HG03469 (cell line): Measurements from ENCODE around the gene COG4.
"Not testable (repeated sequence)": the region's sequence is repeated elsewhere in the genome, so short reads cannot be mapped to it uniquely, and the experiment has no call there.

Source experiments
- ATAC-seq: cut with Tn5 transposase; IDR thresholded peaks from one replicate; pipeline ENCODE4 v1.9.1; 2021; ENCODE audit warnings: mild to moderate bottlenecking, moderate library complexity, moderate number of reproducible peaks; ENCODE audit not compliant: unreplicated experiment

COG4 gene

DNA sequence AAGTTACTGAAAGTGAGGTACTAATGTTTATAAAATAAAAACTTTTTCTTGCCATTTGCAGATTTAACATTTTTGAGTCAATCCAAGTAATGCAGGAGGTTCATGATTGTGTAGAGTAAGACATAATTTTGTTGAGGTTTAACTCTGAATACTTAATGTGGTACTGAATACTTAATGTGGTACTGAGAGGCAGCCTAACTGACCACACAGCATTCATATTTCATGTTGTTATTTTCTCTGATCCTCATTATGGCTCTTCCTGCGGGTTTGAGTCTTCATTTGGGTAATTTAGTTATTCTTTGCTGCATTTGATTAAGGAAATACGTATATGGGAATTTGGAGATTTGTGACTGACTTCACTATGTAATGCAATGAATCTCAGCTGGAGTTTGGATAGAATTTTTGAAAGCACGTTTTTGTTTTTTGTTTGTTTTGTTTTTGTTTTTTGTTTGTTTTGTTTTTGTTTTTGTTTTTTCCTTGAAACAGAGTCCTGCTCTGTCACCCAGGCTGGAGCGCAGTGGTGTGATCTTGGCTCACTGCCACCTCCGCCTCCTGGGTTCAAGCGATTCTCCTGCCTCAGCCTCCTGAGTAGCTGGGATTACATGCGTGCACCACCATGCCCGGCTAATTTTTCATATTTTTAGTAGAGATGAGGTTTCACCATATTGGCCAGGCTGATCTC, 4.1 kb upstream of the COG4 start:
- no peak for ATAC-seq

DNA sequence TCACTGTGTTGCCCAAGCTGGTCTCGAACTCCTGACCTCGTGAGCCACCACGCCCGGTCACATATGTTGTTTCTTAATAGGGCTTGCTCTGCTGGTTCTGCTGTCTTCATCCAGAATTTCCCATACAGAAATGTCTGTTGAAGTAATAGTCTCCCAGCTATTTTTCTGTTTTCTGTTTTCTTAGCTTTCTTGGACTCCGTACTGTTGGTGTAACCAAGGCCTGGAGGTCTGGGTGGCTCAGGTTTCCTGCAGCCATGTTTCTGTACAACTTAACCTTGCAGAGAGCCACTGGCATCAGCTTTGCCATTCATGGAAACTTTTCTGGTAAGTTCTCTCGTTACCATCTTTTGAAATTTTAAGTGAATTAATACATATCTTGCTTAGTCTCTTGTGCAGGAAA, 3.0 kb upstream of the COG4 start:
- ATAC-seq: no peak

DNA sequence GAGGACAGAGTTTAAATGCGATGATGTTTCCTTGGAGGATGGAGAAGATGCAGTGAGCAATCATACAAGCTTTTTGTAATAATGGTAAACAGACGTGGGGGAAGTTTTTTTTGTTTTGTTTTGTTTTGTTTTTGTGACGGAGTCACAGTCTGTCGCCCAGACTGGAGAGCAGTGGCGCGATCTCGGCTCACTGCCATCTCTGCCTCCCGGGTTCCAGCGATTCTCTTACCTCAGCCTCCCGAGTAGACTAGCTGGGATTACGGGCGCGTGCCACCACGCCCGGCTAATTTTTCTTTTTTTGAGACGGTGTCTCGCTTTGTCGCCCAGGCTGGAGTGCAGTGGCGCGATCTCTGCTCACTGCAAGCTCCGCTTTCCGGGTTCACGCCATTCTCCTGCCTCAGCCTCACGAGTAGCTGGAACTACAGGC, 1.1 kb upstream of the COG4 start:
- ATAC-seq: not testable (repeated sequence)

DNA sequence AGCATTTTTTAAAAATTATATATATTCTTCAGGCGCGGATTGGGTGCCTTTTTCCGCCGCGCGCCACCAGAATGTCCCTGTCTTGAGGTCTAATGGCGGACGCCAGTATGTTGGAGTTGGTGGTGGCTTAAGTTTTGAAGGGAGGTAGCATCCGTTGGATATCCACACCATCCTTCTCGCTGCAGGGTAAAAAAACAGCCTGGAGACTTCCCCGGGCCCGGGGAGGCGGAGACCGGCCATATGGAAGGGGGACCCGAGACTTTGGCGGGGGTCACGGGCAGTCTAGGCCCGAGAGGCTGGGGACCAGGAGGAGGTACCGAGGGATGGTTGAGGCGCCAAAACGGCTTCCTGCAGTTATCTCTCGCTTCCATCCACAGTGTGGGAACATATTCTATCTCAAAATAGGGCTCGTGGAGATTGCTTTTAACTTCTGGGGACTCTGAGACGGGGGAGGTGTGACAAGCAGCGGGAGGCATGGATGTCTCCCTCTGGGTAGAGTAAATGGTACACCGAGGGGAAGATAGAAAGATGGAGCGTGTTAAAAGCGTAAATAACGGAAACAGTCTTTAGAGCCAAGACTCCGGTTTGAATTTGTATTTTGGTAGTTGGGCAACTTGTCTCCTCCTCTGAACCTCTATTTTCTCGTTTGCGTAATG, 517 bp upstream of the COG4 start, which contains the start of gene SF3B3:
SF3B3 (plus strand) TSS at position 74 of the 656 bp plus-strand sequence. CDS start 2,841 bp downstream, outside the sequence.
- no peak for ATAC-seq

DNA sequence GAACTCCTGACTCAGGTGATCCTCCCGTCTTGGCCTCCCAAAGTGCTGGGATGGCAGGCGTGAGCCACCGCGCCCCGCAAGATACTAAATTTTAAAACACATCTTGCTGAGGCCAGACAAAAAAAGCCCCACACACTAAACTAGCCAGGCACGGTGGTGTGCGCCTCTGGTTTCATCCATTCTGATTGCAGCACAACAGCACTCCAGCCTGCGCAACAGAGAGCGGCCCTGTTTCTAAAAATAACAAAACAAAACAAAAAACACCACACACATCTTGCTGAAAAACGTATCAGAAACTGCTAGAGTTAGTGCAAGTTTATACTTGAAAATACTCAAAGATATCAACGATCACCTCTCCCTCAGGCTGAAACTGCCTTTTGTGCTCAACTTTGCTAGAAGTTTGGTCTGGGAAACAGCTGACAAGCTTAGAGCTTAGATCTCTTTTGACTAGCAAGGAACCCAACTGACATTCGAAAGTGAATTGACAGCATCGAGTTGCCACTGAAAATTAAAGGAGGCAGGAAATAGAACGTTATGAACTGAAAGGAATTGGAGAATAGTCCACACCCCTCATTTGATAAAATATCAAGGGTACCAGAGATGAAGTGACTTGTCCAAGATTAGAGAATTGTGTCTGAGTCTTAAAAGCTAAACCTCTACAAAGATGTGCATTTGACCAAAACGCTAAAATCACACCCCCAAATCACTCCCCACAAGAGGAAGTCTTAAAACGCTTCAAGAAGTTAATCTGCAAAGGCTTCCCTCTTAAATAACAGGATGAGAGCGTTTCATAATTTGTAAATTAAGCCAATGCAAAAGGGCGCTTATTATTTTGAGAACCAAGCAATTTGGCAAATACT, 908 bp downstream of the COG4 start:
- no peak for ATAC-seq

DNA sequence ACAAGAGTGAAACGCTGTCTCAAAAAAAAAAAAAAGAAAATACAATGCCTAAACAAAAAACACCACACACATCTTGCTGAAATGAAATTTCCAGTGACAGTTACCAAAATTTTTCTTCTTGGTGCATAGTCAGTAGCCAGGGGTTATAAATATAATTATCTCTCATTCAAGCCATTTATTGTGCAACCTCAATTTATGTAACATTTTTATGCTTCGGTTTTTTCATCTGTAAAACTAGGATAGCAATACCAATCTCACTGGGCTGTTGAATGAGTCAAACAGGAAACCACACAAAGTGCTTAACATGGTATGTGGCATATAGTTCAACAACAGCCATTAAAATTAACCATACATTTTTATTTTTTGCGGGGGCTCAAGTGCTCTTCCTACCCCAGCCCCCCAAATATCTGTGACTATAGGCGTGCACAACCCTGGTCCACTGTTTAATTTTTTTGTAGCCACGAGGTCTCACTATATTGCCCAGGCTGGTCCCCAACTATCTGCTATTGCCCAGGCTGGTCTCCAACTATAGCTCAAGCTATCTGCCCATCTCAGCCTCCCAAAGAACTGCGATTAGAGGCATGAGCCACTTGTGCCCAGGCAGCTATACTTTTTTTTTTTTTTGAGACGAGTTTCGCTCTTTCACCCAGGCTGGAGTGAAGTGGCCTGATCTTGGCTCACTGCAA, 2.6 kb downstream of the COG4 start:
- no peak for ATAC-seq

DNA sequence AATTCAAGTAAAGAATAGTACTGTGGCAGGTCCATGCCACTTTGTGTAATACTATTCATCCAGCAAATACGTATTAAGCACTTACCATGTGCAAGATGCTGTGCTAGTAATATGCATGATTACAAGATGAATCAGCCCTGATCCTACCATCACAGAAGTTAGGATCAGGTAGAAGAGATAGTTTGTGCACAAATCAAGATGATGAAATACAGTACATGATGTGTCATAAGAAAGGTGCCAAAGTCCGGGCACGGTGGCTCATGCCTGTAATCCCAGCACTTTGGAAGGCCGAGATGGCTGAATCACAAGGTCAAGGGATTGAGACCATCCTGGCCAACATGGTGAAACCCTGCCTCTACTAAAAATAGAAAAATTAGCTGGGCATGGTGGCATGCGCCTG, 10.9 kb downstream of the COG4 start:
- ATAC-seq: no peak

DNA sequence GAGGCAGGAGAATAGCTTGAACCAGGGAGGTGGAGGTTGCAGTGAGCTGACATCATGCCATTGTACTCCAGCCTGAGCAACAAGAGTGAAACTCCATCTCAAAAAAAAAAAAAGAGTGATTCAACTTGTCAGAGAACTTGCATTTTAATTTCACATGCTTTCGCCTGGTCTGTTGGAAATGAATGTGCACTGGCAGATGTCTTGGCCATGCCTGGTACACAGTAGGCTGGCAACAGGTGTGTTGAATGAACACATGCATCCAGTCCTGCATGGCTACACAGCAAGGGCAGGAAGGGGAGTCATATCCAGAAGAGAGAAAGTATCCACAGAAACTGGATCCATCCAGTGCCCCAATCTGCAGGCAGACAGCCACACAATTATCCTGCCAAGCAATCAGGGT, 11.5 kb downstream of the COG4 start:
- no peak for ATAC-seq

DNA sequence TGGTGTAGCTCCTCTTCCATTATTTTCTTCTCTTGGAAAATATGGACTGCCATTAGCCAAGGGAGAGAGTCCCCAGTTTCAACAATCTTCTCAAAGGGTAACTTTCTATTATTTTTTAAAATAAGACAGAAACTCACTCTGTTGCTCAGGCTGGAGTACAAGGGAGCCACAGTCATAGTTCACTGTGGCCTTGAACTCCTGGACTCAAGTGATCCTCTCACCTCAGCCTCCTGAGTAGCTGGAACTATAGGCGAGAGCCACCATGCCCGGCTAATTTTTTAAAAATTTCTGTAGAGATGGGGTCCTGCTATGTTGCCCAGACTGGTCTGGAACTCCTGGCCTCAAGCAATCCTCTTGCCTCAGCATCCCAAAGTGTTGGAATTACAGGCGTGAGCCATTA, 13.1 kb downstream of the COG4 start:
- no peak for ATAC-seq

DNA sequence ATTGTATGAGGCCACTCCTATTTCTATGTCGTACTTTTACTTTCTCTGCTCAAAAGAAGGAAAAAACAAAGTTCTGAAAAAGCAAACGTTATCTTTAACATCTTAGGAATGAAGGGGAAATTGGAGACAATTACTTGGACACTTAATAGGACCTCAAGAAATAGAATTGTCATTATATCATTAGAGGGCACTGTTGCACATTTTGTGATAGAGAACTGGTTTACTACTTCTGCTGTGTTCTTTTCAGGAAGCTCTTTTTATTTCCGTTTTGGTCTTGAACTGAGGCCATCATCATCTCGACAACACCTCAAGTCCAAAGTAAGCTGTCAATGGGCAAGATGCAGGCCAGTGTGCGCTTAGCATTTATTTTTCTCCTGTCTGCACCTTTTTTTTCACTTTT, 14.6 kb downstream of the COG4 start:
- no peak for ATAC-seq

DNA sequence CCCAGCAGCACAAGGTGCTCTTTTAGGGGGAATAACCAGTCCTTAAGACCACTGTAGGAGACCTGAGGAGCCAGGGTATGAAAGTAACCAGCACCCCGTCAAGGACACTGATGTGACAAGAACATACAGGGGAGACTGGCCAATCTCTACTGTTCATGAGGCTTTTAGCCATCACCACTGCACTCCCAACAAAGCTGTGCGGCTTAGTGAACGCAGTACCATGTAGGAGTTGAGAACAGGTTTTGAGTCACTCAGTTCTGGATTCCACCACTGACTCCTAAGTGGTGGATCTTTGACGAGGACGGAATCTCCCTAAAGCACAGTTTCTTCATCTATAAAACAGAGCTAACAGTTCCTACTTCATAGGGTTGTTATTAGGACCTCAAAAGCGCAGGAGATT, 26.8 kb downstream of the COG4 start:
- no peak for ATAC-seq

DNA sequence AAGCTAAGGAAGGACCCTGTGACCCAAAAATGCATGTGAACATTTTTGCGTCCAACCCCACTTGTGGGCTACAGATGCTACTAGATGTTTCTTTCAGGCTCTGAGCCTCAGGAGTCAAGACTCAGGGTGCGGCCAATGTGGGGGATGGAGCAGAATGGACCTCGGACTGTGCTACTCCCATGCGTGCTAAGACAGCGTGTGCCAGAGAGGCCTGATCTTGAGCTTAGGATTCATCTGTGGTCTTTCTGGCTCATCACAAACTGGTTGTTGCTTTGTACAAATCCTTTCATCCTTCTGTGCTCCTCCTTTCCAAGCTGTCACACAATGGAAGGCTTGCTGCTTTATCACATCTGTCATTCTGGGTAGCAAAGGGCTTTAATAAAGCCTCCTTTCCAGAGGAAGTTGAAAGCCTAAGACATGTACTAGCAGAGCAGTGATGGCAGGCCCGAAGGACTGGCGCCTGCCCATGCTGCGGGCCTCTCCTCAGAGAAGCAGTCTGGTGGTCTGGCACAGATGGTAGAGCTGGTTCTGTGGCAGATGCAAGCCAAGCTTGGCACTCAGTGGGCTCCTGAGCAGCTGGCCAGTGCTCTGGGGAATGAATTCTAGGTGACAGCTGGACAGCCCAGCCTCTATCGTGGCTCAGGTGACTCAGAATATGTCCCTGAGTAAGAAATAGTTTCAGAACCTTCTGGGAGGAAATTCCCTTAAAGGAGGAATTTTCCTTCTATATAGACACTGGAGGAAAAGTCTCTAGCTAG, 27.8 kb downstream of the COG4 start:
- ATAC-seq: no peak

DNA sequence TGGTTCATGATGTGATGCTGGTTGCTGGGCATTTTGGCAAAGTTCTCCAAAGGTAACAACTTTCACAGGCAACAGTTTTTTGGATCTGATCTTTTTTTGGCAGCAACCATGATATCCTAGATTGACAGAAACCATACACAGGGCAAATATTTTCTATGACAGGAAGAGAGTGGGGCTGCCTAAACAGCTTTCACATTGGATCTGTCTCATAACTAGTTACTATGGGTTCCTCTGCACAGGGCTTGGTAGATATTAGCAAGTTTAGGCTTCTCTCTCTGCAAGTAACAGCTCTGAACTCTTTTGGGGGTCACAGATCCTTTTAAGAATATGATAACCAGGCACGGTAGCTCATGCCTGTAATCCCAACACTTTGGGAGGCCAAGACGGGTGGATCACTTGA, 28.6 kb downstream of the COG4 start:
- ATAC-seq: no peak

DNA sequence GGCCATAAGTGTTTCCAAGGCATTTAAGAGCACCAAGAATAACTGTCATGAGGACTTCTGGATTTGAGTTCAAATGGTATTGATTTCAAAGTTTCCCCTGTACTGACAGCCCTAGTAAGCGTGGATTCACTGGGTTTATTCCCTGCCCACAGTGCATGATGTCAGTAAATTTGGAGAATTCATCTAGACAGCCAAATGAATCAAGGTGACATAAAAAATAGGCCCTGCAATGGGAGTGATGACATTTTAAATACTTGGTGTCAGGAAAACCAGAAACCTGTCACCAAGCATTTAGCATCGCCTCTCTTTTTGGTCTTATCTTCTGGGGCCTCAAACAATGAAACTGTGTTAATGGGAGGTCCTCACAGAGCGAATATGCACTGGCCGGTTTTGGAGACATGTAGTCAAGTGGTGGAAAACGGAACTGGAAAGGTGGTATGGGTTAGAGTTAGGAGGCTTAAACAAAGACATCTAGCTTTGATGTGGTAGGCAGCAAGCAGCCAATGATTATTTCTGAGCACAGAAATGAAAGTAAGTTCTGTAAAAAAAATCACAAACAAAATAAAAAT, 29.1 kb downstream of the COG4 start:
- ATAC-seq: no peak

DNA sequence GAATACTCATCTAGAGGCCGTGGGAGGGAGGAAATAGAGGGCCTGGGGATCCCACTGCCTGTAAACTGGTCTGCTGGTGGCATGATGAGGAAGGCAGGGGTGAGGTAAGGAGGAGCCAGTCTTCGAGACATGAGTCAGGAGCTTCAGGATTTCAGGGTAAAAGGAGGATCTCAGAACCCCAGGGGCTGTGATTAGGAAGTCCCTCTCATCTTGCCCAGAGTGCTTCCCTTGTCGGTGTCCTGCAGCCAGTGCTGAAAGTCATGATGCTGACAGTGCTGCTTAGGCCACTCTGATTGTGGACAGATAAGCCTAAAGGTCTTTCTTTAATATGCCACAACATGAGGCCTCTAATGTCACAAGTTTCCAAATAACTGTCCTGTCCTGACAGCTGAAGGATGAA, 29.6 kb downstream of the COG4 start:
- ATAC-seq: no peak

DNA sequence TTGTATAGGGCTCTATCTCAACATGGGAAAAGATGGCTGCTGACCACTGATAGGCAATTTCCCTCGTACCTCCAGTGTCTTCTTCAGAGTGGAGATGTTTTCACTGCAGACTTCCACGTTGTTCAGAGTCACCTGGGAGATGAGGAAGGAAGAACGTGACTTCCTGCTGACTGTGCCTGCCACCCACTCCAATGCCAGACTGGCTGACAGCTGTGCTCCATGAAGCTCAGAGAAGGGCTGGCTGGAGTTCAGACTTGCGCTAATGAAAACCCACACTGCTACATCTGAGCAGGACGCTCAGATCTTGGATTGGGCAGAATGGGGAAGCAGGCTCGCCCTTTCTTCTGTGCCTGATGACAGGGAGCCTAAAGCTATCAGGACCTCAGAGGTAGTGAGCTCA, 33.1 kb downstream of the COG4 start:
- no peak for ATAC-seq

DNA sequence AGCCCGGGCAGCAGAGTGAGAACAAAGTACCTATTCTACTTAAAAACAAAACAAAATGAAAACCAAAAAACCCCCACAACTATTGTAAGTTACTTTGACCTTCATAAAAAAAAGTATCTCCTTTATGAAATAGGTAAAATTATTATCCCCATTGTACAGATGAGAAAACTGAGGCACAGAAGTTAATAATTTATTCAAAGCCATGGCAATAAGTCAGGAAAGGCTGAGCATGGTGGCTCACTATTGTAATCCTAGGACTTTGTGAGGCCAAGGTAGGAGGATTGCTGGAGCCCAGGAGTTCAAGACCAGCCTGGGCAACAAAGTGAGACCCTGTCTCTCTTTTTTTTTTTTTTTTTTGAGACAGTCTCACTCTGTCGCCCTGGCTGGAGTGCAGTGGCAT, 38.5 kb downstream of the COG4 start:
- ATAC-seq: no peak

DNA sequence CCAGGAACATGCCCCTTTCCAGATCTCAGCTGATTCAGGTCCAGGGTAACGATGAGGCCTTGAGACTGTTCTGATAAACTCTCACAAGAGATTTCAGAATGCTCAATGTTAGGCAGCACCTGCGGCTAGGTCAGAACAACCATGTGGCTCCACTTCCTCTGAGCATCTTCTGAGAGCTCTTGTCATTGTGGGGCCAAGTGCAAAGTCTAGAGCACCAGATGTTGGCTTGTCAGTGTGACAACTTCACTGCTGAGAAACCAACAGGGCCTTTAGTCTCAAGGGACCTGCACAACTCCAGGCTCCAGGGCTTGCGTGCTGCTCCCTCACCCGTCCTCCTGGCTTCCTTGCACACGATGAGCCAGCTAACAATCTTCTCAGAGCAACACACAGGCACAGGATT, 39.9 kb downstream of the COG4 start:
- peak; percentile 45 for ATAC-seq

DNA sequence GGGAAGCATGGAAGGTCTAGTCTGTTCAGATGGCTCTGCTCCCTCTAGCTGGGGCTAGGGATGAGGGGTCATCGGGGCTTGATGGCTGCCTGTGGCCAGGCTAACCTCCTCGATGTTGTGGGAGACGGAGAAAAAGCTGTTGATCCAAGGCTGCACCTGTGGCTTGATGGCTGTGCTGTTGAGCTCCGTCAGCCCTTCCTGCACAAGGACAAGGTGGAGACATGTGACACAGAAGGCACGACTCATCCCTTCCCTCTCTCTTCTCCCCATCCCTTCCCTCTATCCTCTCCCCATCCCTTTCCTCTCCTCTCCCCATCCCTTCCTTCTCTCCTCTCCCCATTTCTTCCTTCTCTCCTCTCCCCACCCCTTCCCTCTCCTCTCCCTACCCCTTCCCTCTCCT, 40.7 kb downstream of the COG4 start:
- no peak for ATAC-seq

DNA sequence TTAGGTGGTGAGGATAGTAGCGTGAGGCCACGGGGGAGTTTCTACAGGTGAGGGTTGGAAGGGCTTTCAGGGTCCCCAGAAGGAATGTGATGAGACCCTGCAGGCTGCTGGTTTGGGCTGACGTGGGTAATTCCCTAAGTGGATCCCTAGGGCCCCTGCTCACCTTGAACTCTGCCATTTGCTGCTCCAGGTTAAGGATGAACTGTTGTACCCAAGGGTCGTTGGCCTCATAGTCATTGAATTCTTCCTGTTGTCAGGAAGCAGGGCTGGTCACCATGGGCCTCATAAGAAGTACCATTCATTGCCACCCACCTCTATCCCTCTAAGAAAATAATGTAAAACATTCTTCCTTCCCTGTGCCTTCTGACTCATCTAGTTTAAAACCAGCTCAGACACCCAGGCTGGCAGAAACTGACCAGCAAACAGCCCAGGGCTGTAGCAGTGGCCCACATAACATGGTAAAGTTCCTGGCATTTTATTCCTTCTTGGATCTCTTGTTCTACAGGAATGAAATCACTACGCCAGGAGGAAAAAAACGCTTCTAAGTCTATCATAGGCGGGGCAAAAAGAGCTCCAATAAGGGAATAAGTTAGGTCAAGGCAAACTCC, 41.3 kb downstream of the COG4 start:
- no peak for ATAC-seq
